GM12892 (cell line): ENCODE results near the gene SUN1.

Experiments
- POLR2A ChIP-seq: IDR thresholded peaks from 2 replicates; pipeline ENCODE4 v1.6.1; 2011; ENCODE audit warnings: low read depth, low read length, control low read depth
- POLR2AphosphoS5 ChIP-seq: IDR thresholded peaks from 2 replicates; pipeline ENCODE4 v1.6.1; 2011; ENCODE audit warnings: low read depth, low read length, control low read depth
- TAF1 ChIP-seq: IDR thresholded peaks from 2 replicates; pipeline ENCODE4 v1.6.1; 2011; ENCODE audit warnings: low read depth, mild to moderate bottlenecking, control low read depth, low read length, borderline replicate concordance

DNA sequence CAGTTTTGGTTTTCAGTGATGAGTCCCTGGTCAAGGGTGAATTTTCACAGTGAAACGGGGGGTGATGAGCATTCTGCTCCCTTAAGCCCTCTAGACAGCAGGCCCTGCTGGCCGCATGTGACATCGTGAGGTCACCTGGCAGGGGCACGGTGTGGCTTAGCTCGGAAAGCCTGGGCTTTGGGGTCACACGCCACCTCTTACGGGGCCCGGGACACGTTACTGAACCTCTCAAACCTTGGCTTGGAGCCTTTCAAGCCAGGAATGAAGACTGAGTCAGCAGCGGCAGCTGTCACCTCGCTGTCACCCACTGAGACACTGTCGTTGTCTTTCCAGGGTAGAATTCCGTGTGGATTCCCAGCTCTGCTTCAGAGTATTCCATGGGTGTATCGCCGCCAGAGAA is 48.2 kb downstream of the SUN1 start:
- no peak for TF ChIP-seq POLR2A
- TF ChIP-seq POLR2AphosphoS5: no peak
- no peak for TF ChIP-seq TAF1
